Mucosa of stomach (tissue), 1 donor: ENCODE measurements around the gene APOE.
"Not testable (repeated sequence)": the region's sequence is repeated elsewhere in the genome, so short reads cannot be mapped to it uniquely, and the experiment has no call there.

ENCODE experiments used
- H3K27me3 ChIP-seq: one replicate; pipeline ENCODE4 v1.7.0; 2013; ENCODE audit warnings: mild to moderate bottlenecking, low read length; ENCODE audit not compliant: control insufficient read depth, insufficient read depth
- H3K36me3 ChIP-seq: one replicate; pipeline ENCODE4 v1.7.0; 2013; ENCODE audit warnings: low read length; ENCODE audit not compliant: control insufficient read depth, insufficient read depth
- H3K4me1 ChIP-seq: one replicate; pipeline ENCODE4 v1.7.0; 2013; ENCODE audit warnings: mild to moderate bottlenecking, low read length; ENCODE audit not compliant: control insufficient read depth, insufficient read depth
- H3K4me3 ChIP-seq: one replicate; pipeline ENCODE4 v1.7.0; 2013; ENCODE audit warnings: low read length
- H3K9ac ChIP-seq: one replicate; pipeline ENCODE4 v1.7.0; 2013; ENCODE audit warnings: mild to moderate bottlenecking, low read length, moderate library complexity
- H3K9me3 ChIP-seq: one replicate; pipeline ENCODE4 v1.7.0; 2013; ENCODE audit warnings: mild to moderate bottlenecking, low read length, moderate library complexity; ENCODE audit not compliant: control insufficient read depth
- donor health status: Pancreatic carcinoma.

APOE gene

GRCh38 chr19:44903602-44904425 lies 1.8 kb upstream of the APOE start:
- Histone ChIP-seq H3K27me3 (peaks cover 28% of the 10 kb centered on the region), H3K36me3 (no peaks in the 10 kb centered on the region), H3K9me3 (no peaks in the 10 kb centered on the region), H3K9ac (no peak overlapping the region), H3K4me3 (no peak overlapping the region), H3K4me1 (peaks cover 16% of the 10 kb centered on the region)

GRCh38 chr19:44904426-44904994 lies 1.1 kb upstream of the APOE start:
- no peaks in the 10 kb centered on the region for H3K36me3 ChIP-seq
- H3K9me3 ChIP-seq: no peaks in the 10 kb centered on the region
- no peak overlapping the region for H3K4me3 ChIP-seq
- peaks cover 16% of the 10 kb centered on the region for H3K4me1 ChIP-seq
- no peak overlapping the region for H3K9ac ChIP-seq
- H3K27me3 ChIP-seq: peaks cover 28% of the 10 kb centered on the region

- no peaks in the 10 kb centered on the region for H3K36me3 ChIP-seq
- no peaks in the 10 kb centered on the region for H3K9me3 ChIP-seq
- no peak overlapping the region for H3K9ac ChIP-seq
- H3K4me1 ChIP-seq: peaks cover 26% of the 10 kb centered on the region
- H3K27me3 ChIP-seq: peaks cover 28% of the 10 kb centered on the region
- H3K4me3 ChIP-seq: no peak overlapping the region
Measured at GRCh38 chr19:44907613-44908012, 2.0 kb downstream of the APOE start.

- Histone ChIP-seq H3K9ac (no peak overlapping the region), H3K27me3 (peaks cover 31% of the 10 kb centered on the region), H3K4me1 (peaks cover 28% of the 10 kb centered on the region), H3K9me3 (no peaks in the 10 kb centered on the region), H3K4me3 (no peak overlapping the region), H3K36me3 (no peaks in the 10 kb centered on the region)
Measured at GRCh38 chr19:44908074-44908835, 2.7 kb downstream of the APOE start.

GRCh38 chr19:44908836-44909261 lies 3.3 kb downstream of the APOE start:
- Histone ChIP-seq H3K27me3 (peaks cover 31% of the 10 kb centered on the region), H3K4me1 (peaks cover 31% of the 10 kb centered on the region)

GRCh38 chr19:44909775-44910174 lies 4.2 kb downstream of the APOE start:
- no peak overlapping the region for H3K4me3 ChIP-seq
- no peaks in the 10 kb centered on the region for H3K36me3 ChIP-seq
- H3K9ac ChIP-seq: no peak overlapping the region
- no peaks in the 10 kb centered on the region for H3K9me3 ChIP-seq
- H3K4me1 ChIP-seq: peaks cover 38% of the 10 kb centered on the region
- H3K27me3 ChIP-seq: peaks cover 24% of the 10 kb centered on the region

More at GRCh38 chr19:44908836-44909261, 3.3 kb downstream of the APOE start:
- Histone ChIP-seq H3K9me3 (no peaks in the 10 kb centered on the region), H3K9ac (no peak overlapping the region), H3K4me3 (no peak overlapping the region), H3K36me3 (no peaks in the 10 kb centered on the region)

- not testable (repeated sequence) for H3K4me3 ChIP-seq, H3K9ac ChIP-seq, H3K36me3 ChIP-seq, H3K9me3 ChIP-seq, H3K27me3 ChIP-seq
- H3K4me1 ChIP-seq: peaks cover 27% of the 10 kb centered on the region
Measured at GRCh38 chr19:44911896-44912295, 6.3 kb downstream of the APOE start.

GRCh38 chr19:44912854-44913253 lies 7.3 kb downstream of the APOE start:
- no peak overlapping the region for H3K4me3 ChIP-seq
- H3K36me3 ChIP-seq: no peaks in the 10 kb centered on the region
- no peaks in the 10 kb centered on the region for H3K9me3 ChIP-seq
- peaks cover 27% of the 10 kb centered on the region for H3K4me1 ChIP-seq
- H3K9ac ChIP-seq: no peak overlapping the region
- peaks cover 5% of the 10 kb centered on the region for H3K27me3 ChIP-seq

GRCh38 chr19:44913512-44914432 lies 8.2 kb downstream of the APOE start:
- Histone ChIP-seq H3K9ac (peak overlapping the region; percentile 22), H3K4me1 (peaks cover 27% of the 10 kb centered on the region)
- not testable (repeated sequence) for H3K4me3 ChIP-seq, H3K27me3 ChIP-seq, H3K9me3 ChIP-seq, H3K36me3 ChIP-seq

- H3K9ac ChIP-seq: peak within 1 kb of the TSS; percentile 58
Measured at GRCh38 chr19:44914433-44915206, 9.0 kb downstream of the APOE start, which contains the start of gene APOC1. TSS of gene APOC1 (plus strand) at chr19:44914608. CDS start at chr19:44914892, 284 bp downstream.

GRCh38 chr19:44924243-44924725 lies 18.7 kb downstream of the APOE start:
- Histone ChIP-seq H3K27me3 (no peaks in the 10 kb centered on the region), H3K9me3 (no peaks in the 10 kb centered on the region), H3K9ac (no peak overlapping the region), H3K36me3 (no peaks in the 10 kb centered on the region), H3K4me1 (peaks cover 16% of the 10 kb centered on the region), H3K4me3 (no peak overlapping the region)

More at GRCh38 chr19:44914433-44915206, 9.0 kb downstream of the APOE start, which contains the start of gene APOC1:
- peaks cover 27% of the 10 kb centered on the region for H3K4me1 ChIP-seq
- not testable (repeated sequence) for H3K36me3 ChIP-seq, H3K9me3 ChIP-seq, H3K27me3 ChIP-seq
- H3K4me3 ChIP-seq: peak within 1 kb of the TSS; percentile 60
